Panc1 (cell line): ENCODE results near the gene SRXN1.

Experiments
- CTCF ChIP-seq: fragments of 450-650 bp; IDR thresholded peaks from 2 replicates; pipeline ENCODE4 v1.5.1; 2017; ENCODE audit warnings: mild to moderate bottlenecking
- POLR2AphosphoS5 ChIP-seq: IDR thresholded peaks from 2 replicates; pipeline ENCODE4 v1.6.1; 2012; ENCODE audit warnings: mild to moderate bottlenecking, low read depth, low read length, moderate library complexity
- REST ChIP-seq, 2 experiments: IDR thresholded peaks; 2 replicates each; pipeline ENCODE4 v1.6.1; 2011 to 2012; ENCODE audit warnings: low read depth in 2 of 2, control low read depth in 1 of 2, low read length in 1 of 2, mild to moderate bottlenecking in 1 of 2, moderate library complexity in 1 of 2; ENCODE audit not compliant: insufficient read depth in 1 of 2

GRCh38 chr20:701401-702129, 48.6 kb upstream of the SRXN1 start:
- no peak for TF ChIP-seq CTCF
- no peak for TF ChIP-seq POLR2AphosphoS5
- no peak for TF ChIP-seq REST (IDR thresholded peaks at IDR 0.05; ENCODE audit: insufficient read depth in 1 of 2, low read depth in 2 of 2, low read length in 1 of 2)
